Psoas muscle (tissue), 8 donors: Measurements from ENCODE around the gene KAT2B. TPM values are rescaled to one million over a fixed set of nuclear protein-coding genes. Genes with fewer than 3 reads are reported as not detected.

ENCODE experiments used
- ATAC-seq, 4 donors: fragments of 200-7000 bp; cut with Tn5 transposase; one replicate each; pipeline ENCODE4 v1.9.1; 2020; ENCODE audit warnings: moderate library complexity in 3 of 4, mild to moderate bottlenecking in 2 of 4
- DNase-seq, 2 donors: peaks; one replicate each; pipeline ENCODE4 v3.0.0-alpha.2; 2020
- H3K27ac ChIP-seq: fragments of 200-600 bp; one replicate; pipeline ENCODE4 v1.8.0; 2022
- H3K27me3 ChIP-seq, 3 donors: fragments of 200-600 bp in 1 of 3; one replicate each; pipeline versions ENCODE4 v1.6.1 to v1.8.0; 2013 to 2022; ENCODE audit warnings: low read length in 2 of 3, mild to moderate bottlenecking in 2 of 3, moderate library complexity in 1 of 3; ENCODE audit not compliant: insufficient read depth in 3 of 3
- H3K36me3 ChIP-seq, 2 donors: fragments of 200-600 bp in 1 of 2; one replicate each; pipeline versions ENCODE4 v1.6.1 to v1.8.0; 2013 to 2022; ENCODE audit warnings: low read depth in 1 of 2, mild to moderate bottlenecking in 1 of 2, moderate library complexity in 1 of 2; ENCODE audit not compliant: insufficient read depth in 1 of 2
- H3K4me1 ChIP-seq: fragments of 200-600 bp; one replicate; pipeline ENCODE4 v1.8.0; 2022
- H3K4me3 ChIP-seq: fragments of 200-600 bp; one replicate; pipeline ENCODE4 v1.8.0; 2022; ENCODE audit warnings: mild to moderate bottlenecking
- H3K9me3 ChIP-seq: fragments of 200-600 bp; one replicate; pipeline ENCODE4 v1.8.0; 2022
- WGBS, 3 donors: extraction: QIAGEN DNeasy Blood & Tissue Kit; methylation state at CpG; one replicate each; pipeline versions ENCODE4 v1.1.6 to v1.1.7; 2013; 5-methylcytosine and 5-hydroxymethylcytosine counted together
- intact Hi-C, 2 donors: fragments of 100-400 bp; cut with DNase I; formaldehyde crosslinking; loops; one replicate each; pipeline versions ENCODE4 v1.11.0 to v1.14.2; 2022
- polyA plus RNA-seq, 3 donors: library from polyadenylated mRNA; stranded (reverse); fragments of 200-250 nt; gene quantifications; one replicate each; pipeline ENCODE4 v1.2.3, GENCODE V29; 2013
- total RNA-seq, 4 donors: library from RNA; stranded (reverse); fragmentation: NEBNext Ultra II Directional in 2 of 4; extraction: Animal tissue kit (Norgen Biotek cat#: 25700) in 2 of 4; gene quantifications; one replicate each; pipeline versions ENCODE4 v1.2.1 to v1.2.4, GENCODE V29; 2021 to 2023
- TF ChIP-seq, protein P1 (sequence below): fragments of 200-600 bp; IDR thresholded peaks from one replicate; pipeline ENCODE4 v1.8.0; 2022; ENCODE audit warnings: antibody characterized with exemption
- donor health status: healthy with polysubstance abuse.
- donor health status: DM: no; HTN: no; CAD: no; lungs with moderate emphysema.
- donor health status: Bipolar disorder and iron deficiency.
- donor health status: healthy.
- donor health status: DM: yes; HTN: yes; CAD: no.
- donor health status: DM: no; HTN: no; CAD: no.
- donor health status: DM: no; HTN: no; CAD: no.
- donor health status: DM: yes; HTN: yes; CAD: no.

Gene KAT2B
- total and polyA plus RNA-seq, 7 donors, result 10.8 to 62.2 (median 28.3) TPM

DNA sequence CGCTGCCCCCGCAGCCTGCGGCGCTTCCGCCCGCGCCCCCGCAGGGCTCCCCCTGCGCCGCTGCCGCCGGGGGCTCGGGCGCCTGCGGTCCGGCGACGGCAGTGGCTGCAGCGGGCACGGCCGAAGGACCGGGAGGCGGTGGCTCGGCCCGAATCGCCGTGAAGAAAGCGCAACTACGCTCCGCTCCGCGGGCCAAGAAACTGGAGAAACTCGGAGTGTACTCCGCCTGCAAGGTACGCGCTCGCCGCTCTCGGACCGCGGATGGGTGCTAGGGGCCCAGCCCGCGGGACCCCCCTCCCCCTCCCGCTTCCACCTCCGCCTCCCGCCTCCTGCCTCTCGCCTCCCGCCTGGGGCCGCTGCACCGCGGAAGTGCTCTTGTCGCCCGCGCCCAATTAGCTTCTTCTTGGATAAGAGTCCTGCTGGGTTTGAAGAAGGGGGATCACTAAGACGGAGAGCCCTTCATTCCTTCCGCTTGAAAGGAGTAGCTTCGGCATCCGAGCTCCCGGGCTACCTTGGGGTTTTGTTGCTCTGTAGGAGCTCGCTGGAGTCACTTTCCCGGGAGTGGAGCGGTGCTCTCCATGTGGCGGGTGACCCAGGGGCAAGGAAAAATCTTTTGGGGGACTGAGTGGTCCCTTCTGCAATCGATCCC is 426 bp downstream of the KAT2B start:
- Histone ChIP-seq H3K9me3 (no peaks in the 10 kb centered on the region), H3K4me1 (peaks cover 39% of the 10 kb centered on the region), H3K27me3 (no peaks in the 10 kb centered on the region), H3K4me3 (peak overlapping the region; percentile 78), H3K36me3 (no peaks in the 10 kb centered on the region), H3K27ac (peak overlapping the region; percentile 95)
- WGBS, 3 donors, result 0% methylated on average over 31 to 64 of the region's 64 CpGs
- peak; percentile 54 to 75 (median 67) for ATAC-seq
- intact Hi-C loops, result loop anchor here (1.0 to 5.0 kb wide), 4 partner anchors 16 to 94 kb away; partner anchors contain the start of gene RAB5A (in 1 of the 2)
- peak; percentile 73 to 89 for DNase-seq
- TF ChIP-seq, protein P1, sequence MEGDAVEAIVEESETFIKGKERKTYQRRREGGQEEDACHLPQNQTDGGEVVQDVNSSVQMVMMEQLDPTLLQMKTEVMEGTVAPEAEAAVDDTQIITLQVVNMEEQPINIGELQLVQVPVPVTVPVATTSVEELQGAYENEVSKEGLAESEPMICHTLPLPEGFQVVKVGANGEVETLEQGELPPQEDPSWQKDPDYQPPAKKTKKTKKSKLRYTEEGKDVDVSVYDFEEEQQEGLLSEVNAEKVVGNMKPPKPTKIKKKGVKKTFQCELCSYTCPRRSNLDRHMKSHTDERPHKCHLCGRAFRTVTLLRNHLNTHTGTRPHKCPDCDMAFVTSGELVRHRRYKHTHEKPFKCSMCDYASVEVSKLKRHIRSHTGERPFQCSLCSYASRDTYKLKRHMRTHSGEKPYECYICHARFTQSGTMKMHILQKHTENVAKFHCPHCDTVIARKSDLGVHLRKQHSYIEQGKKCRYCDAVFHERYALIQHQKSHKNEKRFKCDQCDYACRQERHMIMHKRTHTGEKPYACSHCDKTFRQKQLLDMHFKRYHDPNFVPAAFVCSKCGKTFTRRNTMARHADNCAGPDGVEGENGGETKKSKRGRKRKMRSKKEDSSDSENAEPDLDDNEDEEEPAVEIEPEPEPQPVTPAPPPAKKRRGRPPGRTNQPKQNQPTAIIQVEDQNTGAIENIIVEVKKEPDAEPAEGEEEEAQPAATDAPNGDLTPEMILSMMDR, result no peak

DNA sequence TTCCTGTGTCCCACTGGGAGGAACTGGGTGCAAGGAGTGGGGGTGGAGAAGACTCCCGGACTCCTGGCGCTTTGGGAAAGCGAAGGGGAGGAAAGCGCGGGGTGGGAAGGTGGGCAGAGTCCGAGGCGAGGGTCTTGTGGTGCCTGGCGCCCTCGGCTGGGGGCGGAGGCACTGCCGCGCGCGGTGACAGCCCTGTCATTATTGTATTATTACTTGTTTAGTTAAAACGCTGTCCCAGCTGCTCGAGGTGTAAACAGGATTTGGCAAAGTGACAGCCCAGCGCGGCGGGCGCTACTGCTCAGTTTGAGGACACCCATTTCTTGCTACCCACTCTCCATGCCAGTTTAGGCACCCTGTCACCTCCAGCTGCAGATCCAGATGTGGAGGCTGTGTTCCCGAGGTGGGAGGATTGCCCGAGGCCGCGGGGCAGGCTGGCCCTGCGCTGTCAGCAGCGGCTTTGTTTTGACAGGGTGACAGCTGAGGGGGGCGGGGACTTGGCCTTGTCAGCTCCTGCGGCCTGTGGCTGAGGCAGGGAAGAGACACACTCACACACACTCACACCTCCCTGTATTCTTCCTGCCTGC is 1.0 kb downstream of the KAT2B start:
- Histone ChIP-seq H3K4me3 (peak overlapping the region; percentile 78), H3K27me3 (no peaks in the 10 kb centered on the region), H3K36me3 (no peaks in the 10 kb centered on the region), H3K9me3 (no peaks in the 10 kb centered on the region), H3K4me1 (peaks cover 39% of the 10 kb centered on the region), H3K27ac (peak overlapping the region; percentile 95)
- TF ChIP-seq, protein P1, result no peak
- WGBS, 3 donors, result 0 to 1% (median 0%) methylated on average over 25 to 28 of the region's 28 CpGs
- intact Hi-C loops, result loop anchor here (2.0 to 5.0 kb wide), 3 partner anchors 16 to 94 kb away; partner anchors contain the start of gene RAB5A (in 1 of the 2)
- ATAC-seq (peak; percentile 87 to 91 (median 88)), DNase-seq (peak; percentile 90 to 95)

DNA sequence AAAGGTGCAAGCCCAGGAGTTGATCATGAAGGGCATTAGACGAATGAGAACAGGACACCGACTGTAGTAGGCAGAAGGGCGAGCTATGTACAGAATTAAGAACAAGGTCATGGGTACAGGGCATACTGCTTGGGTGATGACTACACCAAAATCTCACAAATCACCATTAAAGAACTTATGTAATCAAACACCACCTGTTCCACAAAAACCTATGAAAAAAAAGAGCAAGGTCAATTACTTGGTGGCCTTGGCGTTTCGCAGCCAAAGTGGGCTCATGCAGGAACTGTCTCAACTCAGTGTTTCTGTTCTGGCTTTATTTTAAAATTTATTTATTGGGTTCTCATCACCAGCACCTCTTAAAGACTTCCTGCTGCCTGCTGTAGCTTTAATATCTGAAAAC is 2.1 kb downstream of the KAT2B start:
- ATAC-seq (no peak), DNase-seq (no peak)
- Histone ChIP-seq H3K4me1 (peaks cover 42% of the 10 kb centered on the region), H3K9me3 (no peaks in the 10 kb centered on the region), H3K36me3 (no peaks in the 10 kb centered on the region), H3K27me3 (no peaks in the 10 kb centered on the region), H3K27ac (peak overlapping the region; percentile 95), H3K4me3 (peak overlapping the region; percentile 53)
- intact Hi-C loops, result loop anchor here in 1 of 2 donors (5.0 kb wide), 1 partner anchor 40 kb away; no protein-coding TSS in a partner anchor
- WGBS, 3 donors, result 33 to 56% (median 37%) methylated on average over 5 of the region's 5 CpGs
- TF ChIP-seq, protein P1, result no peak

DNA sequence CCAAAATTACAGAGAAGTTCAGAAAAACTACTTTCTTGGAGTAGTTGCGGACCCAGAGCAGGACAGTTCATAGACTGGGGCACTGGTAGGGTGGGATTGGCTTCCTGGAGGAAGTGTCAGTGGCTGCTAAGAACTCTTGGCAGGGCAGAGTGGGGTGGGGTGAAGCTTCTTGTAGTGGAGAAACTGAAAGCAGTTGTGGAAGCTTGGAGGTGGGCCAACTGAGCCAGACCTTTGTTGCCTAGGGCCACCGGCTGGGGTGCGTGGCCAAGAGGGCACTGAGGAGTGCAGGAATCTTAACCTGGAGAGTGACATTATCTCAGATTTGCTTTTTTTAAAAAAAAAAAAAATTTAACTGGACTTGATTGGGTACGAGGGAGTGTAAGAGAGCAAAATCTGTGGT is 3.1 kb downstream of the KAT2B start:
- H3K4me3 ChIP-seq, result peak overlapping the region; percentile 53
- intact Hi-C loops, result loop anchor here in 1 of 2 donors (5.0 kb wide), 1 partner anchor 39 kb away; no protein-coding TSS in a partner anchor
- H3K4me1 ChIP-seq, result peaks cover 44% of the 10 kb centered on the region
- TF ChIP-seq, protein P1, result no peak
- H3K27me3 ChIP-seq, result no peaks in the 10 kb centered on the region
- ATAC-seq, result no peak
- H3K36me3 ChIP-seq, result no peaks in the 10 kb centered on the region
- H3K9me3 ChIP-seq, result no peaks in the 10 kb centered on the region
- 25 to 33% (median 33%) methylated on average over 4 of the region's 4 CpGs for WGBS, 3 donors
- peak; percentile 78 to 86 for DNase-seq
- H3K27ac ChIP-seq, result peak overlapping the region; percentile 95
